PC-9 (cell line): Measurements from ENCODE around the gene ERVV-1. TPM values are rescaled to one million over a fixed set of nuclear protein-coding genes. Genes with fewer than 3 reads are reported as not detected.

Experiments
- BruUV-seq: library from RNA; stranded (reverse); fragments of 400-500 nt; replicated peaks from 2 replicates; lab custom pipeline; 2021; lab: Mats Ljungman, UMichigan
- CTCF ChIA-PET: fragments of 300-600 bp; sonication (Branson Sonifier 250); formaldehyde crosslinking; loops from one replicate; lab custom pipeline; 2022; ENCODE audit warnings: antibody characterized with exemption; lab: Charles Lee
- POLR2A ChIA-PET: fragments of 300-600 bp; sonication (Branson Sonifier 250); formaldehyde crosslinking; loops from one replicate; lab custom pipeline; 2022; ENCODE audit warnings: antibody characterized with exemption; ENCODE audit not compliant: unreplicated experiment; lab: Charles Lee
- DNase-seq, 2 experiments: peaks; one replicate each; pipeline versions ENCODE4 v3.0.0 to v3.0.0-alpha.2; 2015 to 2022; ENCODE audit warnings: mixed read lengths in 1 of 2
- H2AFZ ChIP-seq: fragments of 200-600 bp; sonication (generic); 2 replicates; pipeline ENCODE4 v1.8.1; 2017; ENCODE audit warnings: antibody characterized with exemption
- H3F3A ChIP-seq: fragments of 200-600 bp; sonication (generic); 2 replicates; pipeline ENCODE4 v1.8.1; 2017; ENCODE audit warnings: antibody characterized with exemption, mild to moderate bottlenecking, low read depth; ENCODE audit not compliant: insufficient read depth
- H3K27ac ChIP-seq: fragments of 200-600 bp; sonication (generic); 2 replicates; pipeline ENCODE4 v1.6.1; 2016; ENCODE audit warnings: mixed run types
- H3K27me3 ChIP-seq: fragments of 200-600 bp; sonication (generic); 2 replicates; pipeline ENCODE4 v1.6.1; 2016; ENCODE audit warnings: low read depth, mixed run types; ENCODE audit not compliant: insufficient read depth
- H3K36me3 ChIP-seq: fragments of 200-600 bp; sonication (generic); 2 replicates; pipeline ENCODE4 v1.6.1; 2016; ENCODE audit warnings: low read depth, mixed run types
- H3K4me1 ChIP-seq: fragments of 200-600 bp; sonication (generic); replicated peaks from 2 replicates; pipeline ENCODE4 v1.6.1; 2016; ENCODE audit warnings: mixed run types; ENCODE audit not compliant: insufficient read depth
- H3K4me2 ChIP-seq: fragments of 200-600 bp; sonication (generic); 2 replicates; pipeline ENCODE4 v1.6.1; 2017; ENCODE audit warnings: mixed run types
- H3K4me3 ChIP-seq: fragments of 200-600 bp; sonication (generic); 2 replicates; pipeline ENCODE4 v1.6.1; 2016; ENCODE audit warnings: mixed run types
- H3K79me2 ChIP-seq: fragments of 200-600 bp; sonication (generic); 2 replicates; pipeline ENCODE4 v1.6.1; 2017; ENCODE audit warnings: low read depth, mixed run types
- H3K9me2 ChIP-seq: fragments of 200-600 bp; sonication (generic); 2 replicates; pipeline ENCODE4 v1.8.1; 2017; ENCODE audit warnings: mild to moderate bottlenecking; ENCODE audit not compliant: insufficient read depth
- H3K9me3 ChIP-seq: fragments of 200-600 bp; sonication (generic); 2 replicates; pipeline ENCODE4 v1.8.1; 2016; ENCODE audit warnings: low read depth; ENCODE audit not compliant: insufficient read depth
- H4K20me1 ChIP-seq: fragments of 200-600 bp; sonication (generic); 2 replicates; pipeline ENCODE4 v1.8.1; 2017; ENCODE audit not compliant: insufficient read depth
- EZH2 ChIP-seq: fragments of 200-600 bp; sonication (generic); IDR thresholded peaks from 2 replicates; pipeline ENCODE4 v1.8.0; 2017; ENCODE audit warnings: antibody characterized with exemption, low read depth
- intact Hi-C: fragments of 100-400 bp; cut with micrococcal nuclease; formaldehyde crosslinking; loops from one replicate; pipeline ENCODE4 v1.10.0; 2022; ENCODE audit not compliant: unreplicated experiment
- total RNA-seq: library from RNA; stranded (reverse); gene quantifications from 2 replicates; pipeline ENCODE4 v1.2.3, GENCODE V29; 2021
- TF ChIP-seq, protein P1 (sequence below): fragments of 200-600 bp; sonication (generic); conservative IDR thresholded peaks from 2 replicates; pipeline ENCODE4 v1.6.1; 2017; ENCODE audit warnings: mixed run types, antibody characterized with exemption, mild to moderate bottlenecking, moderate library complexity

The ERVV-1 gene
- total RNA-seq, 1 experiment from 2014 or later = not detected

DNA sequence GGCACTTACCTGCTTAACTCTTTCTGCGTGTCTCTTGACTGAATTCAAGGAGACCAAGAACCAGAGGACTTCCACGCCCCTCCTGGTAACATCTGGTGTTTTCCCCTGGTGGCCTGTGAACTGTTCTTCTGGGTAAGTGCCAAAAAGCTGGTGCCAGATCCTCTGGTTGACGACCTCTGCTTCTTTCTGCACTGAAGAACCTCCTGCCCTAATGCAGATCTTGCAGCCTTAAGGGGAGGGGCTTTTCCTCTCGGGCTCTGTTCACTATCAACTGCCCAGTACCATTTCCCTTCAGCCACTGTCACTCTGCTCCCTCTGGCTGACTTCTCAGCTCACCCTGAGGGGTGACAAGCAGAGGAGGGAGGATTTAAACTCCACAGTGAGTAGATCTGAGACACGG lies 6.1 kb upstream of the ERVV-1 start:
- Histone ChIP-seq H3F3A (no peaks in the 10 kb centered on the region), H4K20me1 (no peaks in the 10 kb centered on the region), H3K4me2 (no peak overlapping the region), H3K9me2 (no peaks in the 10 kb centered on the region), H3K79me2 (no peaks in the 10 kb centered on the region), H3K36me3 (no peaks in the 10 kb centered on the region), H3K27me3 (no peaks in the 10 kb centered on the region), H3K27ac (no peak overlapping the region), H3K9me3 (no peaks in the 10 kb centered on the region), H2AFZ (no peak overlapping the region), H3K4me1 (no peaks in the 10 kb centered on the region), H3K4me3 (no peak overlapping the region)
- no peak for DNase-seq
- ChIA-PET CTCF (no interaction called here), POLR2A (no interaction called here)
- BruUV-seq = no TSS peak
- intact Hi-C loops = no loop called here
- TF ChIP-seq, protein P1, sequence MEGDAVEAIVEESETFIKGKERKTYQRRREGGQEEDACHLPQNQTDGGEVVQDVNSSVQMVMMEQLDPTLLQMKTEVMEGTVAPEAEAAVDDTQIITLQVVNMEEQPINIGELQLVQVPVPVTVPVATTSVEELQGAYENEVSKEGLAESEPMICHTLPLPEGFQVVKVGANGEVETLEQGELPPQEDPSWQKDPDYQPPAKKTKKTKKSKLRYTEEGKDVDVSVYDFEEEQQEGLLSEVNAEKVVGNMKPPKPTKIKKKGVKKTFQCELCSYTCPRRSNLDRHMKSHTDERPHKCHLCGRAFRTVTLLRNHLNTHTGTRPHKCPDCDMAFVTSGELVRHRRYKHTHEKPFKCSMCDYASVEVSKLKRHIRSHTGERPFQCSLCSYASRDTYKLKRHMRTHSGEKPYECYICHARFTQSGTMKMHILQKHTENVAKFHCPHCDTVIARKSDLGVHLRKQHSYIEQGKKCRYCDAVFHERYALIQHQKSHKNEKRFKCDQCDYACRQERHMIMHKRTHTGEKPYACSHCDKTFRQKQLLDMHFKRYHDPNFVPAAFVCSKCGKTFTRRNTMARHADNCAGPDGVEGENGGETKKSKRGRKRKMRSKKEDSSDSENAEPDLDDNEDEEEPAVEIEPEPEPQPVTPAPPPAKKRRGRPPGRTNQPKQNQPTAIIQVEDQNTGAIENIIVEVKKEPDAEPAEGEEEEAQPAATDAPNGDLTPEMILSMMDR = no peak
- no peak for TF ChIP-seq EZH2

DNA sequence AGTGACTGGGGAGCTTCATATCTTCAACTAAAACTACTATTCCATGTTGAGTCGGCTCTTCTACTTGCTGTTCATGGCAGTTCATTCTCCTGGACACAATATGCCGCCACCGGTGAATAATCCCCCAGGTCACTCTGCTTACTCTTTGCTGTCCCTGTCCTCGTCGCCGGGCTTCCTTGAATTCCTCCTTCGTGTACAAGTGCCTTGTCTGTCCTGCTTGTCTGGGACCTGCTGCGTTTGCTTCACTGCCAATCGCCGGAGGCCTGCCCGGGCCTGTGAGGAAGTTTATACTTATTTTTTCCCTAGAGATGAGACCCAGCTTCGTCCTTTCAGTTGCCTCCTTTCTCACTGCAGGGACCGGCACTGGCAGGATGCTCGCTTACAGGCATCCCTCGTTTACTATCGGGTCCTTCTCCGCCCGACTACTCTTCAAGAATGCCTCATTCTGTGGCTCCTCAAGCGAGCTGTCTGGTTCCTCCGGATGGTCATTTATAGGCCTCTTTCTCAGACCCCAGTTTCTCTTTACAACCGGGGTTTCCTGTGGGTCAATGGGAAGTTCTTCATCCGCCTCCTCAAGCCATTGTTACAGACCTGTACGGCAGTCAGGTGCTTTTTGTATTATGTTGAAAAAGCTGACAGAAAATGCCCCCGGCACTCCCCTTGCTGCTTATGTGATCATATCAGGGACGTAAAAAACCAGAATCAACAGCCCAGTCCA lies 5.5 kb upstream of the ERVV-1 start:
- Histone ChIP-seq H3K36me3 (no peaks in the 10 kb centered on the region), H3K27me3 (no peaks in the 10 kb centered on the region), H3K27ac (no peak overlapping the region), H3K4me2 (no peak overlapping the region), H3K9me3 (no peaks in the 10 kb centered on the region), H3F3A (no peaks in the 10 kb centered on the region), H2AFZ (no peak overlapping the region), H3K79me2 (no peaks in the 10 kb centered on the region), H3K4me3 (no peak overlapping the region), H3K4me1 (no peaks in the 10 kb centered on the region), H3K9me2 (no peaks in the 10 kb centered on the region), H4K20me1 (no peaks in the 10 kb centered on the region)
- BruUV-seq = no TSS peak
- no peak for DNase-seq
- POLR2A ChIA-PET = no interaction called here
- TF ChIP-seq, protein P1 = no peak
- no peak for TF ChIP-seq EZH2
- CTCF ChIA-PET = no interaction called here
- intact Hi-C loops = no loop called here

DNA sequence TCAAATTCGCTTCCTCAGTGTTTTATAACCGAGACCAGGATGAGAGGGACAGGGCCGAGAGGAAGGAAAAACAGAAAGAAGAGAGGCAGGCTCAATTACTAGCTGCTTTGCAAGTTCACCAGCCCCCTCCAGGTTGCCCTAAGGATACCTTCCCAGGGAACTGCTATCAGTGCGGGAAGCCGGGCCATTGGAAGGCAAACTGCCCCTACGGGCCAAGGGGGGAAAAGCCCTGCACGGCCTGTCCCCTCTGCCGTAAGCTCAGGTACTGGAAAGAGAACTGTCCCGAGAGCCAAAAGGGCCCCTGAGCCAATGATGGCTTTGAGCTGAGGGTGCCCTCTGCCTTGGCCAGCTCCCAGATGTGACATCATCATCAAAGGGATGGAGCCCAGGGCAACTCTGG lies 3.2 kb upstream of the ERVV-1 start:
- Histone ChIP-seq H3K36me3 (no peaks in the 10 kb centered on the region), H3K27ac (no peak overlapping the region), H3K27me3 (no peaks in the 10 kb centered on the region), H4K20me1 (no peaks in the 10 kb centered on the region), H3K79me2 (no peaks in the 10 kb centered on the region), H2AFZ (no peak overlapping the region), H3F3A (no peaks in the 10 kb centered on the region), H3K4me2 (no peak overlapping the region), H3K9me2 (no peaks in the 10 kb centered on the region), H3K9me3 (no peaks in the 10 kb centered on the region), H3K4me3 (no peak overlapping the region), H3K4me1 (no peaks in the 10 kb centered on the region)
- POLR2A ChIA-PET = no interaction called here
- CTCF ChIA-PET = interaction anchor here (0.5 kb wide), 1 partner anchor 252 kb away, joined by 3 read pairs; no protein-coding TSS in a partner anchor
- no TSS peak for BruUV-seq
- intact Hi-C loops = no loop called here
- TF ChIP-seq, protein P1 = no peak
- DNase-seq = no peak
